NCI-H82 treated with DMSO at 0.1 percent for 48 hours (cell line): ENCODE measurements around the gene MLLT1.

Source experiments
- DNase-seq: peaks from one replicate; lab custom pipeline; 2025; ENCODE audit not compliant: unreplicated experiment; lab: John Stamatoyannopoulos, UW

MLLT1 gene

GRCh38 chr19:6235031-6235951, 44.5 kb downstream of the MLLT1 start:
- DNase-seq, result no peak

GRCh38 chr19:6234527-6234926, 45.2 kb downstream of the MLLT1 start:
- DNase-seq, result no peak

- DNase-seq, result no peak
These were observed 45.8 kb downstream of the MLLT1 start for GRCh38 chr19:6233827-6234511.

GRCh38 chr19:6233056-6233826, 46.5 kb downstream of the MLLT1 start:
- DNase-seq, result no peak

- DNase-seq, result no peak
These were observed 47.1 kb downstream of the MLLT1 start for GRCh38 chr19:6232601-6233055.

GRCh38 chr19:6230991-6231448, 48.8 kb downstream of the MLLT1 start:
- DNase-seq, result no peak

GRCh38 chr19:6229951-6230712, 49.6 kb downstream of the MLLT1 start:
- DNase-seq, result no peak

- no peak for DNase-seq
These were observed 50.4 kb downstream of the MLLT1 start for GRCh38 chr19:6229216-6229913.

GRCh38 chr19:6228551-6229215, 51.1 kb downstream of the MLLT1 start:
- no peak for DNase-seq

GRCh38 chr19:6227936-6228325, 51.8 kb downstream of the MLLT1 start:
- DNase-seq, result no peak

GRCh38 chr19:6227156-6227935, 52.4 kb downstream of the MLLT1 start:
- DNase-seq, result no peak

GRCh38 chr19:6226444-6227155, 53.2 kb downstream of the MLLT1 start:
- DNase-seq, result no peak

GRCh38 chr19:6226012-6226411, 53.8 kb downstream of the MLLT1 start:
- no peak for DNase-seq

- no peak for DNase-seq
These were observed 54.4 kb downstream of the MLLT1 start for GRCh38 chr19:6225232-6225865.

- no peak for DNase-seq
These were observed 55.5 kb downstream of the MLLT1 start for GRCh38 chr19:6224308-6224675.

GRCh38 chr19:6223461-6224307, 56.1 kb downstream of the MLLT1 start:
- no peak for DNase-seq

GRCh38 chr19:6222884-6223283, 56.9 kb downstream of the MLLT1 start:
- DNase-seq, result no peak
